AG10803 (cell line): ENCODE results near the gene CHMP4B.

ENCODE experiments used
- DNase-seq: peaks from one replicate; pipeline ENCODE4 v3.0.0; 2010; ENCODE audit warnings: low read depth
- H3K4me3 ChIP-seq: 2 replicates; pipeline ENCODE4 v1.5.1; 2011; ENCODE audit warnings: mild to moderate bottlenecking, low read length, control low read depth
- TF ChIP-seq, protein P1 (sequence below): conservative IDR thresholded peaks from 2 replicates; pipeline ENCODE4 v1.5.1; 2011; ENCODE audit warnings: mild to moderate bottlenecking, low read length, control low read depth, inconsistent platforms

The CHMP4B gene

GRCh38 chr20:33866398-33867100 lies 55.4 kb downstream of the CHMP4B start:
- TF ChIP-seq, protein P1, sequence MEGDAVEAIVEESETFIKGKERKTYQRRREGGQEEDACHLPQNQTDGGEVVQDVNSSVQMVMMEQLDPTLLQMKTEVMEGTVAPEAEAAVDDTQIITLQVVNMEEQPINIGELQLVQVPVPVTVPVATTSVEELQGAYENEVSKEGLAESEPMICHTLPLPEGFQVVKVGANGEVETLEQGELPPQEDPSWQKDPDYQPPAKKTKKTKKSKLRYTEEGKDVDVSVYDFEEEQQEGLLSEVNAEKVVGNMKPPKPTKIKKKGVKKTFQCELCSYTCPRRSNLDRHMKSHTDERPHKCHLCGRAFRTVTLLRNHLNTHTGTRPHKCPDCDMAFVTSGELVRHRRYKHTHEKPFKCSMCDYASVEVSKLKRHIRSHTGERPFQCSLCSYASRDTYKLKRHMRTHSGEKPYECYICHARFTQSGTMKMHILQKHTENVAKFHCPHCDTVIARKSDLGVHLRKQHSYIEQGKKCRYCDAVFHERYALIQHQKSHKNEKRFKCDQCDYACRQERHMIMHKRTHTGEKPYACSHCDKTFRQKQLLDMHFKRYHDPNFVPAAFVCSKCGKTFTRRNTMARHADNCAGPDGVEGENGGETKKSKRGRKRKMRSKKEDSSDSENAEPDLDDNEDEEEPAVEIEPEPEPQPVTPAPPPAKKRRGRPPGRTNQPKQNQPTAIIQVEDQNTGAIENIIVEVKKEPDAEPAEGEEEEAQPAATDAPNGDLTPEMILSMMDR = no peak
- H3K4me3 ChIP-seq = no peak overlapping the region
- DNase-seq = no peak

GRCh38 chr20:33868042-33868441 lies 56.9 kb downstream of the CHMP4B start:
- no peak overlapping the region for H3K4me3 ChIP-seq
- no peak for DNase-seq
- TF ChIP-seq, protein P1 = no peak

GRCh38 chr20:33868595-33868994 lies 57.4 kb downstream of the CHMP4B start:
- TF ChIP-seq, protein P1 = no peak
- H3K4me3 ChIP-seq = no peak overlapping the region

DNA sequence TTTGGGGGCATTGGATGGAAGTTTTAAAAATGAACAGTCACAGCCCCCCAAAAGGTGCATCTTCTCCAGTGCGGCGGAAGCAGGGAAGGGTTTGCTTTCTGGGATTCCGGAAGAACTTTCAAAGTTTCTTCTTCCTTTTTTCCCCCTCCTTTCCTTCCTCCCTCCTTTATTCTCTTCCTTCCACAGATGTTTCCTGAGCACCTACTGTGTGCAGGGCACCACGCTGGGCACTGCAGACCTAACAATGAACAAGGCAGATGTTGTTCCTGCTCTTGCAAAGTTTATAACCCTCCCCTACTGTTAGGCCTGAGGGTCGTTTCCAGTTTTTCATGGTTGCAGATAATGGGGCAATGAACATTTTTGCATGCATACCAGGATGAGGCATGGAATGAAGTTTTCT lies 58.1 kb downstream of the CHMP4B start:
- H3K4me3 ChIP-seq = no peak overlapping the region
- TF ChIP-seq, protein P1 = no peak
- DNase-seq = no peak

More at GRCh38 chr20:33868595-33868994, 57.4 kb downstream of the CHMP4B start:
- no peak for DNase-seq

DNA sequence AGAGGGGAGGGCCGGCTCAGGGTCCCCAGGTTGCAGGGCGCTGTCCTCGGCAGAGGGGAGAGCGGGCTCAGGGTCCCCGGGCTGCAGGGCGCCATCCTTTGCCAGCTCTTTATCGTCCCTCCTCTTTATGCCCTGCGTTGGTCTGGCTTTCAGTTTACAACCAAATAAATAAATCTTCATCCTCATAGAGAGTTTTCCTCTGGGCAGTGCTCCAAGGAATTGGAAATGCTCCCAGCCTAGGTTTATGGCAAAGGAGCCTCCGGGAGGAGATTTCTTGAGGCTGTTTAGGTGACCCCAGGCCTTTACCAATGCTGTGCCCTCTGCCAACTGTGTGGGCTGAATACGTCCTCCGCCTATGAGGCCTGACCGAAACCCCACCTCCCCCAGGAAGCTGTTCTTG lies 60.2 kb downstream of the CHMP4B start:
- peak; percentile 16 for DNase-seq
- H3K4me3 ChIP-seq = no peak overlapping the region
- TF ChIP-seq, protein P1 = no peak

DNA sequence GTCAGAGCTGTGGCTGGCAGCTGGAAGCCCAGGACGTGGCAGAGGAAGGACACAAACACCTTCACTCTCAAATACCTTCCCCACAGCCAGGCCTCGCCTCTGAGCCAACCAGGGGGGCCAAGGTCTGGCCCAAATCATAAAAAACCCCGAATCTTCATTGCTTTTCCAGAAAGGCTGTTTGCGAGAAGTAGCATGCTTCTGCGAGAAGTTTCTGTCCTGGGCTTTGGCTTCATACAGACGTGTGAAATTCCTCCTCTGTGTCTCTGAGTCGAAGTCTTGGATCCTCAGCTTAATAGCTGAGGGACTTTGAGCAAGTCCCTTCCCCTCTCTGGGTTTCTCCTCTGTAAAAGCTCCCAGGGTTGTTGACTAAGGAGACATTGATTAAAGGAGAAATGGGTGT lies 63.0 kb downstream of the CHMP4B start:
- TF ChIP-seq, protein P1 = no peak
- no peak overlapping the region for H3K4me3 ChIP-seq
- no peak for DNase-seq

GRCh38 chr20:33875055-33875454 lies 63.9 kb downstream of the CHMP4B start:
- TF ChIP-seq, protein P1 = no peak
- DNase-seq = no peak
- H3K4me3 ChIP-seq = no peak overlapping the region
